ENCODE measurements around the gene TMEM117.

Gene TMEM117

DNA sequence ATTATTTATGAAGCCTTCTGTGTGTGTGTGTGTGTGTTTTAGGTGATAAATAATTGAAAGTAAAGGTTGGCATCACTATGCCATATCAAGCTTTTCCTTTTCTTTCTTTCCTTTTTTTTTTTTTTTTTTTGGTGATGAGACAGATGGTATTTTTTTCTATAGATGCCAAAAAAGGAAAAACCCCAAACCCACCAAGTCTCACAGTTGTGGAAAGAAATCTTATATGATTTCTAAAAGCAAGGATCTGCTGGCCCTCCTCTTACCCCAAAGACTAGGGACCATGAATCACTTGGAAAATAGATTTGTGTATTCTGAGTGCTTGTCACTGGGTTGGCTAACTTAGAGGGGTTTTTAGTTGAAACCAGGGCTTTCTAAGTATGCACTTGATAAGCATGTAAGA is 181.3 kb downstream of the TMEM117 start:
- Histone ChIP-seq H3K4me1 (ENCODE audit: control insufficient read depth, insufficient read depth, low read length) (no peaks in the 10 kb centered on the region), H3K4me3 (ENCODE audit: low read depth, low read length) (no peak overlapping the region), H3K36me3 (ENCODE audit: control insufficient read depth in 2 of 2, insufficient read depth in 1 of 2, low read length in 2 of 2) (no peaks in the 10 kb centered on the region), H3K9me3 (ENCODE audit: control insufficient read depth, insufficient read depth, low read depth, low read length) (no peaks in the 10 kb centered on the region), H3K27ac (ENCODE audit: extremely low read depth, low read depth, low read length) (no peak overlapping the region)
- TF ChIP-seq ZNF214 (tag by site-specific recombination; IDR thresholded peaks at IDR 0.05; ENCODE audit: borderline replicate concordance): no peak
- TF ChIP-seq YY2 (tag by site-specific recombination; IDR thresholded peaks at IDR 0.05): no peak
- no peak for TF ChIP-seq ZNF571 (tag by site-specific recombination; IDR thresholded peaks at IDR 0.05)
- 0 out of 2 replicates have a peak, but pooled peaks have one; percentile 7 for TF ChIP-seq PRDM1 (tag by site-specific recombination; IDR thresholded peaks at IDR 0.05)
- CTCF ChIA-PET: interaction anchor here (1.0 kb wide), 1 partner anchor 260 kb away, joined by 4 read pairs; no protein-coding TSS in a partner anchor
- POLR2A ChIA-PET: interaction anchor here (0.6 kb wide), 1 partner anchor 69 kb away, joined by 5 read pairs; no protein-coding TSS in a partner anchor

DNA sequence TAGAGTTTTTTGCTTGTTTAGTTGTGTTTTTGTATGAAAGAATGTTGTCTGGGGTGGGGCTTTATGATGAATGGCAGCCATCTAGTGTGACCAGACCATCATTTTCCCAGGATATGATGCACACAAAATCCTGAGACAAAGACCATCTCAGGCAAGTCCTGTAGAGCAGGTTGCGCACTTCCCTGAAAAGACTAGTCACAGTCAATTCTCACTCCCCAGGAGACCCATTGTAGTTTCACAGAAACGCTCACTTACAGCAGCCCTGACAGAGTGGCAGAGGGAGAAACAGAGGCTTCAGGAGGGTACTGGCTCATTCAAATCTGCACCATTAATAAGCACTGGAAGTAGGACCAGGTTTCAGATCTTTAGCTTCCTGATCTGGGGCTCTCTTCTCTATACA is 183.2 kb downstream of the TMEM117 start:
- no peaks in the 10 kb centered on the region for H3K9me3 ChIP-seq (ENCODE audit: control insufficient read depth, insufficient read depth, low read depth, low read length)
- no peaks in the 10 kb centered on the region for H3K4me1 ChIP-seq (ENCODE audit: control insufficient read depth, insufficient read depth, low read length)
- no peak overlapping the region for H3K27ac ChIP-seq (ENCODE audit: extremely low read depth, low read depth, low read length)
- TF ChIP-seq ZNF529 (tag by site-specific recombination; IDR thresholded peaks at IDR 0.05; ENCODE audit: insufficient replicate concordance): no peak
- TF ChIP-seq, protein P1, sequence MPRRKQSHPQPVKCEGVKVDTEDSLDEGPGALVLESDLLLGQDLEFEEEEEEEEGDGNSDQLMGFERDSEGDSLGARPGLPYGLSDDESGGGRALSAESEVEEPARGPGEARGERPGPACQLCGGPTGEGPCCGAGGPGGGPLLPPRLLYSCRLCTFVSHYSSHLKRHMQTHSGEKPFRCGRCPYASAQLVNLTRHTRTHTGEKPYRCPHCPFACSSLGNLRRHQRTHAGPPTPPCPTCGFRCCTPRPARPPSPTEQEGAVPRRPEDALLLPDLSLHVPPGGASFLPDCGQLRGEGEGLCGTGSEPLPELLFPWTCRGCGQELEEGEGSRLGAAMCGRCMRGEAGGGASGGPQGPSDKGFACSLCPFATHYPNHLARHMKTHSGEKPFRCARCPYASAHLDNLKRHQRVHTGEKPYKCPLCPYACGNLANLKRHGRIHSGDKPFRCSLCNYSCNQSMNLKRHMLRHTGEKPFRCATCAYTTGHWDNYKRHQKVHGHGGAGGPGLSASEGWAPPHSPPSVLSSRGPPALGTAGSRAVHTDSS (tag by site-specific recombination; IDR thresholded peaks at IDR 0.05): 0 out of 2 replicates have a peak, but pooled peaks have one; percentile 54
- POLR2A ChIA-PET: no interaction called here
- H3K36me3 ChIP-seq (ENCODE audit: control insufficient read depth in 2 of 2, insufficient read depth in 1 of 2, low read length in 2 of 2): no peaks in the 10 kb centered on the region
- CTCF ChIA-PET: interaction anchor here (1.2 kb wide), 1 partner anchor 19 kb away, joined by 3 read pairs; no protein-coding TSS in a partner anchor
- no peak overlapping the region for H3K4me3 ChIP-seq (ENCODE audit: low read depth, low read length)

DNA sequence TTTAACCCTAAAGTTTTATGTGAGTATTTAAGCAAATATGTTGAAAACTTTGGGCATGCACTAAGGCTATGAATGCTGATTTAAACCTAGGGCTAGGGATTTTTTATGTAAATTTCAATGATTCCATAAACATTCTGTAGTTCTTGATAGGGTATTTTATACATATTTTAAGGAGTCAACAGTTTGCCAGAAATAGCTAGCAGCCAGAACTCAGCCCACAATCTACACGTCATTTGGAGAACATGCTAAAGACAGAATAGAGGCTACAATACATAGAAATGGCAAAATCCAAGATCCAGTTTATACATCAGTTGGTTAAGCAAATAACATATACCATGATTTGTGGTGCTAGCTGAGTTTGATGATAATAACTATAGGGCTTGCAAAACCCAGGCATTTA is 184.7 kb downstream of the TMEM117 start:
- H3K4me1 ChIP-seq (ENCODE audit: control insufficient read depth, insufficient read depth, low read length): no peaks in the 10 kb centered on the region
- TF ChIP-seq ZBTB48 (tag by site-specific recombination; IDR thresholded peaks at IDR 0.05) (no peak), ZNF677 (tag by site-specific recombination; IDR thresholded peaks at IDR 0.05) (no peak), ZNF664 (tag by site-specific recombination; IDR thresholded peaks at IDR 0.05) (no peak), ZNF175 (tag by site-specific recombination; IDR thresholded peaks at IDR 0.05) (no peak), ZSCAN30 (tag by site-specific recombination; IDR thresholded peaks at IDR 0.05) (no peak), MZF1 (tag by site-specific recombination; IDR thresholded peaks at IDR 0.05; ENCODE audit: borderline replicate concordance) (no peak), ZNF16 (tag by site-specific recombination; IDR thresholded peaks at IDR 0.05; ENCODE audit: low read depth) (no peak), ZXDB (tag by site-specific recombination; IDR thresholded peaks at IDR 0.05) (no peak), ZNF37A (tag by site-specific recombination; IDR thresholded peaks at IDR 0.05) (no peak), ZFP37 (tag by site-specific recombination; IDR thresholded peaks at IDR 0.05) (no peak), ZNF391 (tag by site-specific recombination; IDR thresholded peaks at IDR 0.05; ENCODE audit: borderline replicate concordance, low read depth) (no peak), ZSCAN23 (tag by site-specific recombination; IDR thresholded peaks at IDR 0.05) (no peak), SP3 (tag by site-specific recombination; IDR thresholded peaks at IDR 0.05) (no peak), ZFP41 (tag by site-specific recombination; IDR thresholded peaks at IDR 0.05; ENCODE audit: borderline replicate concordance) (no peak), ZNF501 (tag by site-specific recombination; IDR thresholded peaks at IDR 0.05) (no peak), ZNF184 (tag by site-specific recombination; IDR thresholded peaks at IDR 0.05) (no peak), ZNF132 (tag by site-specific recombination; IDR thresholded peaks at IDR 0.05; ENCODE audit: borderline replicate concordance) (no peak)
- TF ChIP-seq, protein P2, sequence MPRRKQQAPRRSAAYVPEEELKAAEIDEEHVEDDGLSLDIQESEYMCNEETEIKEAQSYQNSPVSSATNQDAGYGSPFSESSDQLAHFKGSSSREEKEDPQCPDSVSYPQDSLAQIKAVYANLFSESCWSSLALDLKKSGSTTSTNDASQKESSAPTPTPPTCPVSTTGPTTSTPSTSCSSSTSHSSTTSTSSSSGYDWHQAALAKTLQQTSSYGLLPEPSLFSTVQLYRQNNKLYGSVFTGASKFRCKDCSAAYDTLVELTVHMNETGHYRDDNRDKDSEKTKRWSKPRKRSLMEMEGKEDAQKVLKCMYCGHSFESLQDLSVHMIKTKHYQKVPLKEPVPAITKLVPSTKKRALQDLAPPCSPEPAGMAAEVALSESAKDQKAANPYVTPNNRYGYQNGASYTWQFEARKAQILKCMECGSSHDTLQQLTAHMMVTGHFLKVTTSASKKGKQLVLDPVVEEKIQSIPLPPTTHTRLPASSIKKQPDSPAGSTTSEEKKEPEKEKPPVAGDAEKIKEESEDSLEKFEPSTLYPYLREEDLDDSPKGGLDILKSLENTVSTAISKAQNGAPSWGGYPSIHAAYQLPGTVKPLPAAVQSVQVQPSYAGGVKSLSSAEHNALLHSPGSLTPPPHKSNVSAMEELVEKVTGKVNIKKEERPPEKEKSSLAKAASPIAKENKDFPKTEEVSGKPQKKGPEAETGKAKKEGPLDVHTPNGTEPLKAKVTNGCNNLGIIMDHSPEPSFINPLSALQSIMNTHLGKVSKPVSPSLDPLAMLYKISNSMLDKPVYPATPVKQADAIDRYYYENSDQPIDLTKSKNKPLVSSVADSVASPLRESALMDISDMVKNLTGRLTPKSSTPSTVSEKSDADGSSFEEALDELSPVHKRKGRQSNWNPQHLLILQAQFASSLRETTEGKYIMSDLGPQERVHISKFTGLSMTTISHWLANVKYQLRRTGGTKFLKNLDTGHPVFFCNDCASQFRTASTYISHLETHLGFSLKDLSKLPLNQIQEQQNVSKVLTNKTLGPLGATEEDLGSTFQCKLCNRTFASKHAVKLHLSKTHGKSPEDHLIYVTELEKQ (tag by site-specific recombination; IDR thresholded peaks at IDR 0.05; ENCODE audit: borderline replicate concordance): no peak
- TF ChIP-seq, protein P3, sequence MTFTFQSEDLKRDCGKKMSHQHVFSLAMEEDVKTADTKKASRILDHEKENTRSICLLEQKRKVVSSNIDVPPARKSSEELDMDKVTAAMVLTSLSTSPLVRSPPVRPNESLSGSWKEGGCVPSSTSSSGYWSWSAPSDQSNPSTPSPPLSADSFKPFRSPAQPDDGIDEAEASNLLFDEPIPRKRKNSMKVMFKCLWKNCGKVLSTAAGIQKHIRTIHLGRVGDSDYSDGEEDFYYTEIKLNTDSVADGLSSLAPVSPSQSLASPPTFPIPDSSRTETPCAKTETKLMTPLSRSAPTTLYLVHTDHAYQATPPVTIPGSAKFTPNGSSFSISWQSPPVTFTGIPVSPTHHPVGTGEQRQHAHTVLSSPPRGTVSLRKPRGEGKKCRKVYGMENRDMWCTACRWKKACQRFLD (tag by site-specific recombination; IDR thresholded peaks at IDR 0.05): no peak
- ChIA-PET CTCF (no interaction called here), POLR2A (no interaction called here)
- no peaks in the 10 kb centered on the region for H3K9me3 ChIP-seq (ENCODE audit: control insufficient read depth, insufficient read depth, low read depth, low read length)
- no peak overlapping the region for H3K4me3 ChIP-seq (ENCODE audit: low read depth, low read length)
- no peaks in the 10 kb centered on the region for H3K36me3 ChIP-seq (ENCODE audit: control insufficient read depth in 2 of 2, insufficient read depth in 1 of 2, low read length in 2 of 2)
- no peak overlapping the region for H3K27ac ChIP-seq (ENCODE audit: extremely low read depth, low read depth, low read length)
